Transverse colon (tissue), 4 donors: Measurements from ENCODE around the gene VSX1. TPM values are rescaled to one million over a fixed set of nuclear protein-coding genes. Genes with fewer than 3 reads are reported as not detected.
A peak's percentile ranks its signal among the peaks of the same experiment; 100 is the strongest.

Source experiments
- DNase-seq: peaks from one replicate; pipeline ENCODE4 v3.0.0-alpha.2; 2019
- H3K27ac ChIP-seq, 4 donors: fragments of 200-600 bp; sonication (generic); 2 replicates each; pipeline ENCODE4 v1.5.1; 2016 to 2018; ENCODE audit warnings: inconsistent platforms in 4 of 4
- H3K27me3 ChIP-seq: fragments of 200-600 bp; sonication (generic); 2 replicates; pipeline ENCODE4 v1.5.1; 2017; ENCODE audit warnings: inconsistent platforms
- H3K36me3 ChIP-seq, 4 donors: fragments of 200-600 bp; sonication (generic); 2 replicates each; pipeline ENCODE4 v1.5.1; 2017 to 2019; ENCODE audit warnings: inconsistent platforms in 4 of 4
- H3K4me1 ChIP-seq, 4 donors: fragments of 200-600 bp; sonication (generic); 2 replicates each; pipeline ENCODE4 v1.5.1; 2017 to 2020; ENCODE audit warnings: inconsistent platforms in 4 of 4
- H3K4me3 ChIP-seq, 4 donors: fragments of 200-600 bp; sonication (generic); 1 replicate in 1 of 4; 2 replicates in 3 of 4; pipeline versions ENCODE4 v1.5.1 to v1.6.1; 2017 to 2019; ENCODE audit warnings: inconsistent platforms in 4 of 4
- H3K9me3 ChIP-seq, 2 donors: fragments of 200-600 bp; sonication (generic); 2 replicates each; pipeline ENCODE4 v1.5.1; 2017 to 2019; ENCODE audit warnings: inconsistent platforms in 2 of 2
- CTCF ChIP-seq, 5 experiments: fragments of 200-600 bp in 3 of 5; fragments of 450-650 bp in 2 of 5; sonication (generic) in 3 of 5; IDR thresholded peaks; 1 replicate in 2 of 5; 2 replicates in 3 of 5; pipeline ENCODE4 v1.5.1; 2016 to 2017; ENCODE audit warnings: antibody characterized with exemption in 5 of 5, inconsistent platforms in 3 of 5, mild to moderate bottlenecking in 2 of 5, moderate library complexity in 1 of 5
- EP300 ChIP-seq: sonication (generic); formaldehyde crosslinking; IDR thresholded peaks from one replicate; pipeline ENCODE4 v1.6.1; 2017; ENCODE audit warnings: antibody characterized with exemption, low read depth
- POLR2A ChIP-seq: fragments of 450-650 bp; IDR thresholded peaks from one replicate; pipeline ENCODE4 v1.6.1; 2016; ENCODE audit warnings: antibody characterized with exemption, mild to moderate bottlenecking, moderate library complexity
- POLR2AphosphoS5 ChIP-seq, 3 donors: sonication (generic); formaldehyde crosslinking; IDR thresholded peaks; one replicate each; pipeline ENCODE4 v1.6.1; 2016; ENCODE audit warnings: antibody characterized with exemption in 3 of 3
- WGBS, 2 donors: methylation state at CpG; one replicate each; pipeline ENCODE4 v1.1.5; 2018; ENCODE audit warnings: low coverage in 1 of 2; 5-methylcytosine and 5-hydroxymethylcytosine counted together
- in situ Hi-C, 4 donors: fragments of 200-750 bp; cut with MboI; loops; one replicate each; pipeline versions ENCODE4 v1.15.0 to v1.15.1; 2017; ENCODE audit warnings: low sequenced_read_pairs in 3 of 4, low pct_ligation_motif_present in 1 of 4, low pct_unique_long_range_greater_than_20kb in 1 of 4
- intact Hi-C: fragments of 100-400 bp; cut with DNase I; formaldehyde crosslinking; loops from one replicate; pipeline ENCODE4 v1.15.1; 2023; ENCODE audit warnings: low total_unique reads
- total RNA-seq, 4 donors: library from RNA; depleted of rRNA; stranded (reverse); fragments of >200 nt; gene quantifications; one replicate each; pipeline ENCODE4 v1.1.0, GENCODE V29; 2016

The VSX1 gene
- total RNA-seq, 4 donors from 2014 or later, result 0.16 TPM; not detected in 3

GRCh38 chr20:25030007-25030648 is 51.8 kb downstream of the VSX1 start:
- intact Hi-C loops (no loop called here), in situ Hi-C loops (no loop called here)
- H3K27me3 ChIP-seq, result no peaks in the 10 kb centered on the region
- H3K36me3 ChIP-seq, result no peaks in the 10 kb centered on the region
- H3K9me3 ChIP-seq, result no peaks in the 10 kb centered on the region
- H3K4me1 ChIP-seq, result peaks cover 22 to 31% (median 23%) of the 10 kb centered on the region in 4 donors
- no peak for DNase-seq
- H3K4me3 ChIP-seq, result no peak overlapping the region
- no peak overlapping the region for H3K27ac ChIP-seq
- no peak for TF ChIP-seq POLR2A
- no peak for TF ChIP-seq CTCF (IDR thresholded peaks at IDR 0.05)
- no peak for TF ChIP-seq POLR2AphosphoS5 (IDR thresholded peaks at IDR 0.05)
- TF ChIP-seq EP300, result no peak
- 94 to 100% methylated on average over 3 to 5 of the region's 5 CpGs for WGBS, 2 donors

GRCh38 chr20:25025986-25026605 is 55.8 kb downstream of the VSX1 start:
- no peaks in the 10 kb centered on the region for H3K27me3 ChIP-seq
- H3K9me3 ChIP-seq, result no peaks in the 10 kb centered on the region
- 60 to 92% methylated on average over 1 to 4 of the region's 4 CpGs for WGBS, 2 donors
- intact Hi-C loops (loop anchor here (5.0 kb wide), 1 partner anchor 426 kb away; no protein-coding TSS in a partner anchor), in situ Hi-C loops (no loop called here)
- H3K36me3 ChIP-seq, result no peaks in the 10 kb centered on the region
- TF ChIP-seq EP300 (no peak), POLR2A (no peak), CTCF (IDR thresholded peaks at IDR 0.05) (no peak), POLR2AphosphoS5 (IDR thresholded peaks at IDR 0.05) (no peak)
- H3K27ac ChIP-seq, result no peak overlapping the region
- H3K4me3 ChIP-seq, result no peak overlapping the region
- H3K4me1 ChIP-seq, result peaks cover 0 to 11% (median 4%) of the 10 kb centered on the region in 4 donors
- DNase-seq, result peak; percentile 5

Other genes starting within 250 kb of the VSX1 start
- 1 to 10 TPM in 2 of 4 donors, not detected in 2; 3.2 to 3.3 TPM for gene CST7, start 132.9 kb downstream of the VSX1 start, total RNA-seq
- gene APMAP, start 89.4 kb downstream of the VSX1 start, total RNA-seq, result 10 to 100 TPM; 14.9 to 88.6 (median 50.2) TPM
- 10 to 100 TPM; 30.3 to 64.7 (median 51.6) TPM for gene ACSS1, start 24.0 kb downstream of the VSX1 start, total RNA-seq
- gene ENTPD6, start 113.6 kb upstream of the VSX1 start, total RNA-seq, result 100 to 1,000 TPM; 163 to 261 (median 224) TPM
- gene PYGB, start 165.9 kb upstream of the VSX1 start, total RNA-seq, result 100 to 1,000 TPM; 195 to 554 (median 359) TPM